Measurements from ENCODE around the gene CMTM2.

Gene CMTM2

GRCh38 chr16:66637806-66638205, 58.5 kb downstream of the CMTM2 start:
- no peak for FAIRE-seq

Data from islet of Langerhans (tissue), 1 donor.